ENCODE data around the gene RARRES2.

The RARRES2 gene

GRCh38 chr7:150371996-150372270 lies 30.5 kb upstream of the RARRES2 start:
- no peak overlapping the region for H3K4me3 ChIP-seq (ENCODE audit: low read depth, low read length)
- no peak for DNase-seq (ENCODE audit: low read depth)
- no peak for TF ChIP-seq CTCF (IDR thresholded peaks at IDR 0.05; ENCODE audit: low read depth, low read length, missing control alignments)

DNA sequence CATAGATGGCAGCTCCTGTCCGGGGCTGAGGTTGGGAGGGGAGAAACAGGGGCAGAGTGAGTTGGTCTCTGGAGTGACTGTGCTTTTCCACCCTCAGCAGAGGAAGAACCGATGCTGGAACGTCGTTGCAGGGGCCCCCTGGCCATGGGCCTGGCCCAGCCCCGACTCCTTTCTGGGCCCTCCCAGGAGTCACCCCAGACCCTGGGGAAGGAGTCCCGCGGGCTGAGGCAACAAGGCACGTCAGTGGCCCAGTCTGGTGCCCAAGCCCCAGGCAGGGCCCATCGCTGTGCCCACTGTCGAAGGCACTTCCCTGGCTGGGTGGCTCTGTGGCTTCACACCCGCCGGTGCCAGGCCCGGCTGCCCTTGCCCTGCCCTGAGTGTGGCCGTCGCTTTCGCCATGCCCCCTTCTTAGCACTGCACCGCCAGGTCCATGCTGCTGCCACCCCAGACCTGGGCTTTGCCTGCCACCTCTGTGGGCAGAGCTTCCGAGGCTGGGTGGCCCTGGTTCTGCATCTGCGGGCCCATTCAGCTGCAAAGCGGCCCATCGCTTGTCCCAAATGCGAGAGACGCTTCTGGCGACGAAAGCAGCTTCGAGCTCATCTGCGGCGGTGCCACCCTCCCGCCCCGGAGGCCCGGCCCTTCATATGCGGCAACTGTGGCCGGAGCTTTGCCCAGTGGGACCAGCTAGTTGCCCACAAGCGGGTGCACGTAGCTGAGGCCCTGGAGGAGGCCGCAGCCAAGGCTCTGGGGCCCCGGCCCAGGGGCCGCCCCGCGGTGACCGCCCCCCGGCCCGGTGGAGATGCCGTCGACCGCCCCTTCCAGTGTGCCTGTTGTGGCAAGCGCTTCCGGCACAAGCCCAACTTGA lies 29.9 kb upstream of the RARRES2 start:
- DNase-seq (ENCODE audit: low read depth) = no peak
- no peak overlapping the region for H3K4me3 ChIP-seq (ENCODE audit: low read depth, low read length)
- no peak for TF ChIP-seq CTCF (IDR thresholded peaks at IDR 0.05; ENCODE audit: low read depth, low read length, missing control alignments)

GRCh38 chr7:150370612-150371071 lies 29.2 kb upstream of the RARRES2 start:
- no peak for DNase-seq (ENCODE audit: low read depth)

DNA sequence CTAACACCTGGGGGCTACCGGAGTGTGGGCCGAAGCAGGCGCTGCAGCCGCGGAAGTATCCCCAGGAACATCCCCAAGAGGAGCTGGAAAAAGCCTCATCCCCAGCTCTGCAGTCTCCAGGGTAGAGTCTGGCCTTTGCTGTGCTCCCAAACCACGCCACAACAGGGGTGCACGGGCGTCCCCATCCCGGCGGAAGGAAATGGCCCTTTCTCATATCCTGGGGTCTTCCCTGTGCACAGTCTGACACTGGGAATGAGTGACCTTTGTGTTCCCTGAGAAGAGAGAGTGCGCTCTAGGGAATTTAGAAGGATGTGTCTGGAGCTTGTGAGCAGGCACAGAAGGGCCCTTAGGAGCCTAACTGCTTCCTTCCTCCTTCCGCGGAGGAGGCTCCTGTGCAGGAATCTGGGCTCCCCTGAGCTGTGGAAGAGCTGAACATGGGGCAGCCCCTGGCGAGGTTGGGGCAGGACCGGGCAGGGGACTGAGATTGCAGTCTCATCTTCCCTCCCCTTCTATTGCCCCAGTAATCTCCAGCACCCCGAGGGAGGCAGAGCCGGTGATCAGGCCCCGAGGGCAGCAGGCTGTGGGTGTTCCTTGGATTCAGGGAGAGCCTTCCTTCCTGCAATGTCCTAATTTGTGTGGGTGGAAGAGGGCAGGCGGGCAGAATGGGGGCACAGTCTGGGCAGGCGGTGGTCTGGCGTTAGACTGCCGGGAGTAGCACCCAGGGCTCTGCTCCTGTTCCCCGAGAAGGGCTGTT lies 28.5 kb upstream of the RARRES2 start:
- peak overlapping the region; percentile 92 for H3K4me3 ChIP-seq (ENCODE audit: low read depth, low read length)
- DNase-seq (ENCODE audit: low read depth) = no peak
- no peak for TF ChIP-seq CTCF (IDR thresholded peaks at IDR 0.05; ENCODE audit: low read depth, low read length, missing control alignments)

More at GRCh38 chr7:150370612-150371071, 29.2 kb upstream of the RARRES2 start:
- peak overlapping the region; percentile 92 for H3K4me3 ChIP-seq (ENCODE audit: low read depth, low read length)
- no peak for TF ChIP-seq CTCF (IDR thresholded peaks at IDR 0.05; ENCODE audit: low read depth, low read length, missing control alignments)

- DNase-seq (ENCODE audit: low read depth) = no peak
- no peak for TF ChIP-seq CTCF (IDR thresholded peaks at IDR 0.05; ENCODE audit: low read depth, low read length, missing control alignments)
- peak overlapping the region; percentile 92 for H3K4me3 ChIP-seq (ENCODE audit: low read depth, low read length)
Measured at GRCh38 chr7:150368884-150369747, 27.7 kb upstream of the RARRES2 start.

GRCh38 chr7:150368096-150368883 lies 26.9 kb upstream of the RARRES2 start, which contains the start of gene REPIN1:
REPIN1 (plus strand) TSS chr7:150368822; CDS start chr7:150369712, 890 bp downstream.
- no peak for TF ChIP-seq CTCF (IDR thresholded peaks at IDR 0.05; ENCODE audit: low read depth, low read length, missing control alignments)
- peak within 1 kb of the TSS; percentile 92 for H3K4me3 ChIP-seq (ENCODE audit: low read depth, low read length)
- DNase-seq (ENCODE audit: low read depth) = no peak
